ENCODE measurements around the gene OSBPL3.

The OSBPL3 gene

DNA sequence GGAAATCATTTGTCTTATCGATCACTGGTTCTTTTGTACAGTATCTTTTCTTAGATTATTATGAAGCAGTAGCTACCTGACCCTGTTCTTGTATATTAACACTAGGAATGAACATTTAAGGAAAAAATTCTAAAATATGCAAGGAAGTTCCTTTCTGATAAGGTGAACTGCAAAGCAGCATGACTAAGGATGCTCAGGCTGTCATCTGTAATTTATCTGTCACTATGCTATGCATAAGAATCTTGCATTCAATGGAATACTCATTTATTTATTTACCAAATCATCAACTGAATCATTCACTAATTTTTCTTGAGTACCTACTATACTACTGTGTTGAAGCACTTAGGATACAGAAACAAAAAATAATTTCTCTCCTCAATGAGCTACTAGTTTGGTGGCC, 228.5 kb downstream of the OSBPL3 start:
- no peak overlapping the region for H3K9ac ChIP-seq (ENCODE audit: low read length)
- no peak overlapping the region for H3K4me3 ChIP-seq (ENCODE audit: low read length)
- H3K4me1 ChIP-seq (ENCODE audit: control insufficient read depth, insufficient read depth, low read length) = peaks cover 3% of the 10 kb centered on the region
- no peaks in the 10 kb centered on the region for H3K36me3 ChIP-seq (ENCODE audit: control insufficient read depth, insufficient read depth, low read length)
- no peaks in the 10 kb centered on the region for H3K9me3 ChIP-seq (ENCODE audit: control insufficient read depth, low read length)
- peaks cover 11% of the 10 kb centered on the region for H3K27me3 ChIP-seq (ENCODE audit: control insufficient read depth, insufficient read depth, low read length)

DNA sequence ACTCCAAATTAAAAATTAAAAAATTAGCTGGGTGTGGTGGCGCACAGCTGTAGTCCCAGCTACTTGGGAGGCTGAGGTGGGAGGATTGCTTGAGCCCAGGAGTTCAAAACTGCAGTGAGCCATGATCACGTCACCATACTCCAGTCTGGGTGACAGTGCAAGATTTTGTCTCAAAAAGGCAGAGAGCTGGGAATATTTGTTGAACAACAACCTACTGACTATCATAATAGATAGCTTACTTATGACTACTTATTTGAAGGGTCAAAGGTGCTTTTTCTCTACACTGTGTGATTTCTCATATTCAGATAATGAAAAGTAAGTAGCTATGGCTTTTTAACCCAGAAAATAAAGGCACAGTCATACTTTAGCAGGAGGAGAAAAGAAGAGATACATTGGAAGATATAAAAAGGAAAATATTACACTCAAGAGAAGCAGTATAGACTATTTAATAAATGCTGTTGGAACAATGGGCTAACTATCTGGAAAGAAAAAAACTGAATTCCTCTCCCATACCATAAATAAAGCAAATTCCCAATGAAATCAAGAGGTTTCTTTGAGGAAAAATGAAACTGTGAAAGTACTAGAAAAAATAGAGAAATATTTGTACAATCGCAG, 229.4 kb downstream of the OSBPL3 start:
- no peaks in the 10 kb centered on the region for H3K9me3 ChIP-seq (ENCODE audit: control insufficient read depth, low read length)
- no peak overlapping the region for H3K4me3 ChIP-seq (ENCODE audit: low read length)
- H3K4me1 ChIP-seq (ENCODE audit: control insufficient read depth, insufficient read depth, low read length) = no peaks in the 10 kb centered on the region
- H3K36me3 ChIP-seq (ENCODE audit: control insufficient read depth, insufficient read depth, low read length) = no peaks in the 10 kb centered on the region
- peaks cover 3% of the 10 kb centered on the region for H3K27me3 ChIP-seq (ENCODE audit: control insufficient read depth, insufficient read depth, low read length)
- H3K9ac ChIP-seq (ENCODE audit: low read length) = no peak overlapping the region

DNA sequence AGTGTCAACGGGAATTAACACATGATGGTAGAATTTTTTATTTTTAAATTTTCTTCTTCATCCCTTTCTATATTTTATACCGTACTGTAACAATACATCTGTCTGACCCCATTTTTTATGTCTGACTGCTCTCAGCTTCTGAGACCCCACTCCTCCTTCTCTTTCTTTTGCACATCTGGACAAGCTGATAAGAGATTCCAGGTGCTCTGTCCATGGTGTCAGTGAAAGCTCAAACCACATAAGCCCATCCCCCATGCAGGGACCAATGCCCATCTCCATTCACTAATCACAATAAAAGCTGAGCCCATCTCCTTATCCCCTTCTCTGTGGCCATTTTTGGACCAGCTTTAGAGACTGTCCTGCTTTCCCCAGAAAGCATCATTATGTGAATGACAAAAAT, 231.5 kb downstream of the OSBPL3 start:
- no peaks in the 10 kb centered on the region for H3K4me1 ChIP-seq (ENCODE audit: control insufficient read depth, insufficient read depth, low read length)
- no peak overlapping the region for H3K9ac ChIP-seq (ENCODE audit: low read length)
- no peak overlapping the region for H3K4me3 ChIP-seq (ENCODE audit: low read length)
- H3K9me3 ChIP-seq (ENCODE audit: control insufficient read depth, low read length) = no peaks in the 10 kb centered on the region
- peaks cover 3% of the 10 kb centered on the region for H3K27me3 ChIP-seq (ENCODE audit: control insufficient read depth, insufficient read depth, low read length)
- H3K36me3 ChIP-seq (ENCODE audit: control insufficient read depth, insufficient read depth, low read length) = no peaks in the 10 kb centered on the region

Data from mucosa of stomach (tissue), 1 donor.